ENCODE results near the gene MRC2. TPM values are rescaled to one million over a fixed set of nuclear protein-coding genes. Genes with fewer than 3 reads are reported as not detected.
"Not testable (repeated sequence)": the region's sequence is repeated elsewhere in the genome, so short reads cannot be mapped to it uniquely, and the experiment has no call there.

Gene MRC2
- total RNA-seq, 4 donors from 2014 or later, result 23.3 to 59.8 (median 39.9) TPM

DNA sequence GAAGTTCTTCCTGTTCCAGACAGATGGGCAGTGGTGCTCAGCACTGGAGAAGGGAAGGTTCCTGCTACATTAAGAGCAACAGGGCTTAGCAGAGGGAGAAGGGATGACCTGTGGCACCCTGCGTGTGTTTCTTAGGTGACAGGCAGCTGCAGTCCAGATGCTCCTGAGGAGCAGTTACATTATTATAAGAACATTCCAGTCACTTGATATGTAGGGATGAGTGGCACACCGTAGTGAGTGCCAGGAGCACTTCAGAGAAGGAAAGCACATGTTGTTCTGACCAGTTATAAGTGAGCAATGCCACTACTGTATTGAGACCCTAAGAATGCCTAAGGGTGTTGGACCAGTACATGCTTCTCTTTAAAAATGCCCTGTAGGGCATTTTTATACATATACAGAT is 39.9 kb upstream of the MRC2 start:
- Histone ChIP-seq H3K36me3 (peaks cover 0 to 93% of the 10 kb centered on the region in 2 donors), H3K27ac (no peak overlapping the region), H3K4me1 (no peaks in the 10 kb centered on the region), H3K9me3 (no peaks in the 10 kb centered on the region), H3K27me3 (no peaks in the 10 kb centered on the region), H3K4me3 (no peak overlapping the region)
- 81 to 83% methylated on average over 1 to 2 of the region's 2 CpGs for WGBS, 2 donors (ENCODE audit: low coverage in 1 of 2)
- no peak for ATAC-seq
- TF ChIP-seq POLR2A (IDR thresholded peaks at IDR 0.05) (no peak), POLR2AphosphoS5 (IDR thresholded peaks at IDR 0.05) (no peak), EP300 (IDR thresholded peaks at IDR 0.05) (no peak), CTCF (IDR thresholded peaks at IDR 0.05) (no peak)

- no peak for TF ChIP-seq CTCF (IDR thresholded peaks at IDR 0.05)
- TF ChIP-seq POLR2A (IDR thresholded peaks at IDR 0.05), result no peak
- H3K27ac ChIP-seq, result no peak overlapping the region
- H3K9me3 ChIP-seq, result no peaks in the 10 kb centered on the region
- H3K27me3 ChIP-seq, result no peaks in the 10 kb centered on the region
- ATAC-seq, result no peak
- H3K4me3 ChIP-seq, result no peak overlapping the region
- no peaks in the 10 kb centered on the region for H3K4me1 ChIP-seq
- 74 to 77% methylated on average over 4 to 7 of the region's 7 CpGs for WGBS, 2 donors (ENCODE audit: low coverage in 1 of 2)
- peaks cover 0 to 93% of the 10 kb centered on the region in 2 donors for H3K36me3 ChIP-seq
These were observed 39.4 kb upstream of the MRC2 start for GRCh38 chr17:62588109-62588508.

DNA sequence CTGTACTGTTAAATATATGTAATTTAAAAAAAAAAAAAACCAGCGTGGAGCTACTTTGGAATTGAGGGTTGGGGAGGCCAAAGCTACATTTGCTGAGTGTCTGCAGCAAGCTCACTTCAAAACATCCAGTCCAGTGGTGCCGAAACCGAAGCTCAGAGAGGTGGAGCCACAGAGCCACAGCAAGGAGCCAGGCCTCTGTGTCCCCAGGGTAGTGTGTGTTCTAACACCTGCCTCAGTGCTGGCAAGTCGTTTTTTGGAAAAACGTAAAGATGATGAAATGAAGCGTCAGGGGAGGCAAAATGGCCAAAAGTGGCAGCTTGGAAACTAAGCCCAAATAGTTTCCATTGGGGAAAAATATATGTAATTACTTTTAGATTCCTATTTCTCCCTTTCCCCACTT is 36.1 kb upstream of the MRC2 start:
- Histone ChIP-seq H3K27ac (no peak overlapping the region), H3K4me1 (no peaks in the 10 kb centered on the region), H3K9me3 (no peaks in the 10 kb centered on the region), H3K36me3 (peaks cover 0 to 89% of the 10 kb centered on the region in 2 donors), H3K4me3 (no peak overlapping the region), H3K27me3 (no peaks in the 10 kb centered on the region)
- no peak for ATAC-seq
- WGBS, 2 donors (ENCODE audit: low coverage in 1 of 2), result 73 to 83% methylated on average over 5 to 6 of the region's 6 CpGs
- TF ChIP-seq POLR2AphosphoS5 (IDR thresholded peaks at IDR 0.05), result no peak
- no peak for TF ChIP-seq POLR2A (IDR thresholded peaks at IDR 0.05)
- no peak for TF ChIP-seq EP300 (IDR thresholded peaks at IDR 0.05)
- TF ChIP-seq CTCF (IDR thresholded peaks at IDR 0.05), result no peak

- not testable (repeated sequence) for H3K4me3 ChIP-seq, H3K9me3 ChIP-seq, ATAC-seq, H3K27me3 ChIP-seq, H3K27ac ChIP-seq, H3K4me1 ChIP-seq
- WGBS, 2 donors (ENCODE audit: low coverage in 1 of 2), result 84 to 92% methylated on average over 5 to 10 of the region's 11 CpGs
- H3K36me3 ChIP-seq, result peaks cover 0 to 89% of the 10 kb centered on the region in 2 donors
These were observed 35.6 kb upstream of the MRC2 start for GRCh38 chr17:62591822-62592221.

DNA sequence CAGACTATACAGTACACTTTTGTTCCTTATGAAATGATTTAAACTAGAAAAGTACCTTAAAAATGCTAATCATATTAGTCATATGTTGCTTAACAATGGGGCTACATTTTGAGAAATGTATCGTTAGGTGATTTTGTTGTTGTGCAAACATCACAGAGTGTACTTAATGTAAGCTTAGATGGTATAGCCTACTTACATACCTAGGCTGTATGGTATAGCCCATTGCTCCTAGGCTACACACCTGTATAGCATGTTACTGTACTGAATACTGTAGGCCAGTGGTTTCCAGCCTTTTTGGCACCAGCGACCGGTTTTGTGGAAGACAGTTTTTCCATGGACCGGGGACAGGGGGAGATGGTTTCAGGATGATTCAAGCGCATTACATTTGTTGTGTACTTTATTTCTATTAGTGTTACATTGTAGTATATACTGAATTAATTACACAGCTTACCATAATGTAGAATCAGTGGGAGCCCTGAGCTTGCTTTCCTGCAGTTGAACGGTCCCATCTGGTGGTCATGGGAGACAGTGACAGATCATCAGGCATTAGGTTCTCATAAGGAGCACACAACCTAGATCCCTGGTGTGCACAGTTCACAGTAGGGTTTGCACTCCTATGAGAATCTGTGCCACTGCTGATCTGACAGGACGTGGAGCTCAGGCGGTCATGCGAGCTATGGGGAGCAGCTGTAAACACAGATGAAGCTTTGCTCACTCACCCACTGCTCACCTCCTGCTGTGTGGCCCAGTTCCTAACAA is 35.0 kb upstream of the MRC2 start:
- Histone ChIP-seq H3K27me3 (no peaks in the 10 kb centered on the region), H3K9me3 (no peaks in the 10 kb centered on the region), H3K4me1 (no peaks in the 10 kb centered on the region), H3K4me3 (no peak overlapping the region), H3K36me3 (peaks cover 4 to 89% of the 10 kb centered on the region in 2 donors), H3K27ac (no peak overlapping the region)
- TF ChIP-seq POLR2AphosphoS5 (IDR thresholded peaks at IDR 0.05) (no peak), EP300 (IDR thresholded peaks at IDR 0.05) (no peak), CTCF (IDR thresholded peaks at IDR 0.05) (no peak), POLR2A (IDR thresholded peaks at IDR 0.05) (no peak)
- no peak for ATAC-seq
- 82 to 85% methylated on average over 5 of the region's 9 CpGs for WGBS, 2 donors (ENCODE audit: low coverage in 1 of 2)

Measured in gastroesophageal sphincter (tissue), 4 donors.